ENCODE results near the gene ARL15. TPM values are rescaled to one million over a fixed set of nuclear protein-coding genes. Genes with fewer than 3 reads are reported as not detected.

Gene ARL15
- total RNA-seq, 6 experiments from 2014 or later: 9.8 to 16.0 (median 13.4) TPM

DNA sequence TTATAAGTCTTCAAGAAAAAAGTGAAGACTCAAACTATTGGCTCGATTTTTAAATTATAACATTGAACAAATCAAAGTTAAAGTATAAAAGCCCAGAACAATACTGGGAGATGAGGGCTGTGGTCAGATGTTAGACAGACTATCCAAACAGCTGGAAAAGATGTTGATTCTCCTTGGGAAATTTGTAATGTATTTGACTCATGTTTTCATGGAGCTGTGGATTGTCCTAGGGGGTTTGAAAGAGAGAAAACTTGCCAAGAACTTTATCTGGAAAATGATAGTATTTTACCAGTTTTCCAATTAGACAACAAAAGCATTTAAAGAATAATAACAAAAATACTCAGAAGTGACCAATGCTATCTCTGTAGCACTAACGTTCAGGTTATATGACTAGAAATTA is 339.2 kb downstream of the ARL15 start:
- DNase-seq: no peak
- no peak overlapping the region for H3K27ac Mint-ChIP-seq
- TF ChIP-seq, protein P1, sequence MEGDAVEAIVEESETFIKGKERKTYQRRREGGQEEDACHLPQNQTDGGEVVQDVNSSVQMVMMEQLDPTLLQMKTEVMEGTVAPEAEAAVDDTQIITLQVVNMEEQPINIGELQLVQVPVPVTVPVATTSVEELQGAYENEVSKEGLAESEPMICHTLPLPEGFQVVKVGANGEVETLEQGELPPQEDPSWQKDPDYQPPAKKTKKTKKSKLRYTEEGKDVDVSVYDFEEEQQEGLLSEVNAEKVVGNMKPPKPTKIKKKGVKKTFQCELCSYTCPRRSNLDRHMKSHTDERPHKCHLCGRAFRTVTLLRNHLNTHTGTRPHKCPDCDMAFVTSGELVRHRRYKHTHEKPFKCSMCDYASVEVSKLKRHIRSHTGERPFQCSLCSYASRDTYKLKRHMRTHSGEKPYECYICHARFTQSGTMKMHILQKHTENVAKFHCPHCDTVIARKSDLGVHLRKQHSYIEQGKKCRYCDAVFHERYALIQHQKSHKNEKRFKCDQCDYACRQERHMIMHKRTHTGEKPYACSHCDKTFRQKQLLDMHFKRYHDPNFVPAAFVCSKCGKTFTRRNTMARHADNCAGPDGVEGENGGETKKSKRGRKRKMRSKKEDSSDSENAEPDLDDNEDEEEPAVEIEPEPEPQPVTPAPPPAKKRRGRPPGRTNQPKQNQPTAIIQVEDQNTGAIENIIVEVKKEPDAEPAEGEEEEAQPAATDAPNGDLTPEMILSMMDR (IDR thresholded peaks at IDR 0.05): no peak
- H3K4me3 Mint-ChIP-seq: no peak overlapping the region
- no peaks in the 10 kb centered on the region for H3K9me3 Mint-ChIP-seq
- no peaks in the 10 kb centered on the region for H3K36me3 Mint-ChIP-seq (ENCODE audit: low read depth)
- H3K4me1 Mint-ChIP-seq (ENCODE audit: low read depth): peaks cover 16% of the 10 kb centered on the region
- no peaks in the 10 kb centered on the region for H3K27me3 Mint-ChIP-seq (ENCODE audit: insufficient read depth)

DNA sequence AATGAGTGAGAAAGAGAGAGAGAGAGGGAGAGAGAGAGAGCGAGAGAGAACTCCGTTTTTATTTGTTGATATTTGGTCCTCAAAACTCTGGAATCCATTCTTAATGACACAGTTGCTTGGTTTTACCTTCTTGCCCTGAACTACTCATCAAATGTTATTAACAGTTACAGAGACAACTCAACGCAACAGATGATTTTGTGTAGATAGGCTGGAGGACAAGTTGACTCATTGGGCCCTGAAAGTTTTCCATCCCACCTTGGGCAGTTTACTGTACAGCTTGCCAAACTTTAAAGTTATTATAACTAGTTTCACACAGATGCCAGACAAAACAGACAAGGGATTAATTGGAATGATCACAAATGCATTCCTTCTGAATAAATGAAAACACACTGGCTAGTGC is 339.9 kb downstream of the ARL15 start:
- no peak for DNase-seq
- Mint-ChIP-seq H3K27me3 (ENCODE audit: insufficient read depth) (no peaks in the 10 kb centered on the region), H3K27ac (no peak overlapping the region; the same call in 1 of the 2 replicates), H3K4me1 (ENCODE audit: low read depth) (peaks cover 22% of the 10 kb centered on the region), H3K9me3 (no peaks in the 10 kb centered on the region), H3K4me3 (no peak overlapping the region), H3K36me3 (ENCODE audit: low read depth) (no peaks in the 10 kb centered on the region)
- TF ChIP-seq, protein P1 (IDR thresholded peaks at IDR 0.05): no peak

DNA sequence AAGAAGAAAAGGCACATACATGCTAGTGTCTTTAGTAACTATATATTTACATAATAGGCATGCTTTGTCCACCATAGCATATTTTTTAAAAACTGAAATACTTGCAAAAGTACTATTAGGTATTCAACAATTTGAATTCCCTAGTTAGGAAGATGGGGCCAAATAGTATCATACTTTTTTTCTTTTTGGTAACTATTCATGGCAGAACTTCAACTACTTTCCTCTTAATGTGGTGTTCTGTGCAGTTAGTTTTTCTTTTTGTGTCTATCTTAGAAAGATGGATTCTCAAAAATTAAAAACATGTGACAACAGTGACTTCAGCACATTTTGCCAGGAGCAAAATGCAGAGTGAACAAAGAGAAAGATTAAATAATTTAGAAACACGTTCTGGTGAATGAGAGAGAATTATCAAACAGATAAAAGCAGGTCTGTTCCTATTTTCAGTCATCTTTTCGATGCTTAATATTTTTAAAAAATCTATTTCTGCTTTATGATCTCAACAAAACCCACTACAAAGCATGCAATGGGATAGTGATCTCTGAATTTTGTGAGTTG is 341.1 kb downstream of the ARL15 start:
- H3K27ac Mint-ChIP-seq: no peak overlapping the region
- H3K36me3 Mint-ChIP-seq (ENCODE audit: low read depth): no peaks in the 10 kb centered on the region
- H3K9me3 Mint-ChIP-seq: no peaks in the 10 kb centered on the region
- H3K27me3 Mint-ChIP-seq (ENCODE audit: insufficient read depth): no peaks in the 10 kb centered on the region
- H3K4me3 Mint-ChIP-seq: no peak overlapping the region
- H3K4me1 Mint-ChIP-seq (ENCODE audit: low read depth): peaks cover 26% of the 10 kb centered on the region
- no peak for DNase-seq
- TF ChIP-seq, protein P1 (IDR thresholded peaks at IDR 0.05): no peak

DNA sequence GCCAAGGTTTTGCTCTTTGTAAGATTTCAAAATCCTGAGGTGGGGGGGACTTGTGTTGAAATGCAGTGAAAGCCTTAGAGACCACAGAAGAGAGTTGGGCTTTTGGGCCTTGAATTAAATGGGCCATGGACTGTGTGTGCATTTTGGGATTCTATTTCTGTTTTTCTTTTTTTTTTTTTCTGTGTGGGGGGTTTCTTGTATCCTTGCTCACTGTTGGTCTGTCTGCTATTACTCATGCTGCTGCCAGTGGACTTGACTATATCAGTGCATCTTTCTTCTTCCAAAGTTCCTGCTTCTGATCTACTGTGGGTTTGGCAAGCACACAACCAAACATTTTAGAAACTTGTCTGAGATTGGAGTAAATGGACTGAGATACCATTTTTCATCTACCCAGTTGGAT is 344.9 kb downstream of the ARL15 start:
- peak; percentile 47 for DNase-seq
- H3K36me3 Mint-ChIP-seq (ENCODE audit: low read depth): no peaks in the 10 kb centered on the region
- TF ChIP-seq, protein P1 (IDR thresholded peaks at IDR 0.05): no peak

DNA sequence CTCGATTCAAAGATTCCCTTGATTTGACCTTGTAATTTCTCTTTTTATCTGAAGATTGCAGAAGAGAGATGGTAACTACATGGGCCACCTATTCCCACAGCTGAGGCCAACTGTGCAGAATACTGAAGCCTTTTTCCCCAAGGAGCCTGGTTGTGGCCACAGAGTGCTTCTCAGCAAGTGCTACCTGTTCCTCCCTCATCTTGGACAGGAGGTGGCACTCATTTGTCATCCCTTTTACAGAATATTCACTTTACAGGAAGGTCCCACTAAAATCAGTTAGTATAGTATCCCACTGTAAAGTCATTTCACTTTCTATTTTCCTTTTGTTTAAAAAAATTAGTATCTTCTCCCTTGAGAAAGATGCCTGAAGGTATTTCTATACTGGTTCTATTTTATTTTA is 346.4 kb downstream of the ARL15 start:
- Mint-ChIP-seq H3K36me3 (ENCODE audit: low read depth) (no peaks in the 10 kb centered on the region), H3K4me3 (no peak overlapping the region), H3K27ac (no peak overlapping the region), H3K27me3 (ENCODE audit: insufficient read depth) (no peaks in the 10 kb centered on the region), H3K9me3 (no peaks in the 10 kb centered on the region), H3K4me1 (ENCODE audit: low read depth) (peaks cover 17% of the 10 kb centered on the region)
- DNase-seq: no peak
- TF ChIP-seq, protein P1 (IDR thresholded peaks at IDR 0.05): no peak

More for the DNA sequence above, 344.9 kb downstream of the ARL15 start:
- H3K4me1 Mint-ChIP-seq (ENCODE audit: low read depth): peaks cover 24% of the 10 kb centered on the region
- H3K9me3 Mint-ChIP-seq: no peaks in the 10 kb centered on the region
- H3K4me3 Mint-ChIP-seq: no peak overlapping the region
- no peak overlapping the region for H3K27ac Mint-ChIP-seq
- H3K27me3 Mint-ChIP-seq (ENCODE audit: insufficient read depth): no peaks in the 10 kb centered on the region

Measured in HFFc6 (cell line).